H1 (cell line): ENCODE results near the gene PXK. TPM values are rescaled to one million over a fixed set of nuclear protein-coding genes. Genes with fewer than 3 reads are reported as not detected.

ENCODE experiments used
- CTCF ChIA-PET: fragments of 300-600 bp; sonication (Branson Sonifier 250); formaldehyde crosslinking; loops from one replicate; lab custom pipeline; 2021; ENCODE audit not compliant: partially characterized antibody; lab: Charles Lee
- POLR2A ChIA-PET: fragments of 300-600 bp; sonication (Branson Sonifier 250); formaldehyde crosslinking; loops from one replicate; lab custom pipeline; 2021; ENCODE audit warnings: inconsistent platforms; ENCODE audit not compliant: partially characterized antibody; lab: Charles Lee
- DNase-seq, 2 experiments: peaks; one replicate each; pipeline versions ENCODE4 v3.0.0 to v3.0.0-alpha.2; 2010 to 2022; ENCODE audit warnings: low spot score in 2 of 2, low read depth in 1 of 2, mixed read lengths in 1 of 2
- FAIRE-seq: peaks from 2 replicates; lab custom pipeline; 2011; peaks lifted over from hg19 to GRCh38; lab: Jason Lieb, UNC
- H2AFZ ChIP-seq: 2 replicates; pipeline ENCODE4 v1.8.1; 2012; ENCODE audit warnings: low read length, inconsistent platforms
- H2AK5ac ChIP-seq: 2 replicates; pipeline ENCODE4 v1.6.1; 2013; ENCODE audit warnings: low read depth, low read length
- H2BK120ac ChIP-seq: replicated peaks from 2 replicates; pipeline ENCODE3; 2013; ENCODE audit warnings: low read depth, low read length, inconsistent platforms
- H2BK12ac ChIP-seq: 2 replicates; pipeline ENCODE4 v1.6.1; 2013; ENCODE audit warnings: low read depth, low read length
- H2BK15ac ChIP-seq: 2 replicates; pipeline ENCODE4 v1.6.1; 2013; ENCODE audit warnings: low read length
- H2BK20ac ChIP-seq: 2 replicates; pipeline ENCODE4 v1.6.1; 2013; ENCODE audit warnings: low read length
- H2BK5ac ChIP-seq: 2 replicates; pipeline ENCODE4 v1.6.1; 2013; ENCODE audit warnings: low read depth, low read length
- H3K14ac ChIP-seq: 2 replicates; pipeline ENCODE4 v1.6.1; 2013; ENCODE audit warnings: inconsistent platforms; ENCODE audit not compliant: insufficient read length
- H3K18ac ChIP-seq: 2 replicates; pipeline ENCODE4 v1.6.1; 2013; ENCODE audit warnings: low read length; ENCODE audit errors: extremely low read depth
- H3K23ac ChIP-seq: 2 replicates; pipeline ENCODE4 v1.6.1; 2013; ENCODE audit warnings: inconsistent platforms; ENCODE audit not compliant: insufficient read length
- H3K23me2 ChIP-seq: 2 replicates; pipeline ENCODE4 v1.6.1; 2013; ENCODE audit warnings: low read depth, low read length
- H3K27ac ChIP-seq: 2 replicates; pipeline ENCODE4 v1.6.1; 2011; ENCODE audit warnings: low read depth, low read length, inconsistent platforms
- H3K27me3 ChIP-seq, 4 experiments: replicated peaks in 1 of 4; 1 replicate in 1 of 4; 2 replicates in 3 of 4; pipeline versions ENCODE4 v1.6.1 to v1.8.1; 2011 to 2013; ENCODE audit warnings: low read length in 3 of 4, mild to moderate bottlenecking in 3 of 4, inconsistent platforms in 2 of 4, mixed read lengths in 2 of 4, moderate library complexity in 1 of 4; ENCODE audit not compliant: control insufficient read depth in 3 of 4, insufficient read depth in 3 of 4; ENCODE audit errors: extremely low read depth in 1 of 4
- H3K36me3 ChIP-seq, 4 experiments: 2 replicates each; pipeline versions ENCODE4 v1.6.1 to v1.8.1; 2011 to 2013; ENCODE audit warnings: mild to moderate bottlenecking in 4 of 4, low read length in 3 of 4, moderate library complexity in 2 of 4, control low read depth in 1 of 4, inconsistent platforms in 1 of 4; ENCODE audit not compliant: insufficient read depth in 4 of 4, control insufficient read depth in 2 of 4
- H3K4ac ChIP-seq: replicated peaks from 2 replicates; pipeline ENCODE3; 2013; ENCODE audit warnings: low read length, low read depth, mixed read lengths, inconsistent platforms; ENCODE audit not compliant: insufficient read length
- H3K4me1 ChIP-seq, 4 experiments: replicated peaks in 1 of 4; 1 replicate in 1 of 4; 2 replicates in 3 of 4; pipeline versions ENCODE4 v1.6.1 to v1.8.1; 2011 to 2013; ENCODE audit warnings: low read length in 3 of 4, inconsistent platforms in 2 of 4, mixed read lengths in 1 of 4; ENCODE audit not compliant: insufficient read depth in 4 of 4, control insufficient read depth in 3 of 4
- H3K4me2 ChIP-seq, 2 experiments: 2 replicates each; pipeline versions ENCODE4 v1.6.1 to v1.8.1; 2011 to 2013; ENCODE audit warnings: low read depth in 2 of 2, low read length in 2 of 2, control low read depth in 1 of 2, inconsistent platforms in 1 of 2, mild to moderate bottlenecking in 1 of 2; ENCODE audit not compliant: insufficient read depth in 1 of 2
- H3K4me3 ChIP-seq, 4 experiments: fragments of 200-600, 300-600 bp in 1 of 4; sonication (generic), shearing (Covaris generic), sonication (Bioruptor Twin) in 1 of 4; 2 replicates each; pipeline versions ENCODE4 v1.5.1 to v1.8.1; 2011 to 2016; ENCODE audit warnings: low read length in 4 of 4, low read depth in 3 of 4, control low read depth in 2 of 4, inconsistent platforms in 2 of 4, mild to moderate bottlenecking in 2 of 4, mixed read lengths in 1 of 4, moderate library complexity in 1 of 4; ENCODE audit not compliant: insufficient read depth in 2 of 4; ENCODE audit errors: extremely low read depth in 1 of 4
- H3K56ac ChIP-seq: replicated peaks from 2 replicates; pipeline ENCODE3; 2013; ENCODE audit warnings: low read depth, mild to moderate bottlenecking, mixed read lengths, low read length, inconsistent platforms; ENCODE audit not compliant: insufficient read length
- H3K79me1 ChIP-seq: 2 replicates; pipeline ENCODE4 v1.6.1; 2013; ENCODE audit warnings: low read depth, low read length, control low read depth
- H3K79me2 ChIP-seq, 2 experiments: 2 replicates each; pipeline versions ENCODE4 v1.6.1 to v1.8.1; 2012 to 2013; ENCODE audit warnings: low read length in 2 of 2, mild to moderate bottlenecking in 2 of 2, inconsistent platforms in 1 of 2; ENCODE audit not compliant: insufficient read depth in 2 of 2, control insufficient read depth in 1 of 2
- H3K9ac ChIP-seq, 4 experiments: replicated peaks in 1 of 4; 1 replicate in 1 of 4; 2 replicates in 3 of 4; pipeline versions ENCODE4 v1.6.1 to v1.8.1; 2011 to 2013; ENCODE audit warnings: low read depth in 3 of 4, low read length in 3 of 4, control low read depth in 2 of 4, mild to moderate bottlenecking in 2 of 4, moderate library complexity in 2 of 4, inconsistent platforms in 1 of 4; ENCODE audit errors: extremely low read depth in 1 of 4
- H3K9me3 ChIP-seq, 2 experiments: 2 replicates each; pipeline versions ENCODE4 v1.6.1 to v1.8.1; 2012 to 2013; ENCODE audit warnings: mild to moderate bottlenecking in 2 of 2, moderate library complexity in 2 of 2, control low read depth in 1 of 2, inconsistent platforms in 1 of 2, low read depth in 1 of 2, low read length in 1 of 2, mixed read lengths in 1 of 2; ENCODE audit not compliant: insufficient read depth in 2 of 2
- H4K20me1 ChIP-seq, 2 experiments: replicated peaks in 1 of 2; 2 replicates each; pipeline versions ENCODE3 to v1.8.1; 2011 to 2013; ENCODE audit warnings: inconsistent platforms in 2 of 2, low read length in 2 of 2, mild to moderate bottlenecking in 1 of 2; ENCODE audit not compliant: insufficient read depth in 2 of 2, control insufficient read depth in 1 of 2
- H4K5ac ChIP-seq: 2 replicates; pipeline ENCODE4 v1.6.1; 2013; ENCODE audit warnings: low read length, low read depth, mixed read lengths, inconsistent platforms; ENCODE audit not compliant: insufficient read length
- H4K8ac ChIP-seq: 2 replicates; pipeline ENCODE4 v1.8.0; 2013; ENCODE audit warnings: mild to moderate bottlenecking, moderate library complexity, low read length, inconsistent platforms; ENCODE audit not compliant: insufficient read depth; ENCODE audit errors: extremely low read depth
- H4K91ac ChIP-seq: replicated peaks from 2 replicates; pipeline ENCODE3; 2013; ENCODE audit warnings: low read length, mixed read lengths, inconsistent platforms; ENCODE audit not compliant: insufficient read length
- BRCA1 ChIP-seq: IDR thresholded peaks from 2 replicates; pipeline ENCODE4 v1.6.1; 2012; ENCODE audit warnings: low read depth, low read length, improper control_type of control experiment
- CEBPB ChIP-seq: IDR thresholded peaks from 2 replicates; pipeline ENCODE4 v1.6.1; 2012; ENCODE audit warnings: low read depth, low read length
- CHD2 ChIP-seq: IDR thresholded peaks from 2 replicates; pipeline ENCODE4 v1.6.1; 2012; ENCODE audit warnings: low read length, improper control_type of control experiment
- GABPA ChIP-seq: IDR thresholded peaks from 2 replicates; pipeline ENCODE4 v1.6.1; 2011; ENCODE audit warnings: mild to moderate bottlenecking, low read length, moderate library complexity, borderline replicate concordance; ENCODE audit not compliant: insufficient read depth
- MAFK ChIP-seq: IDR thresholded peaks from 2 replicates; pipeline ENCODE4 v1.6.1; 2012; ENCODE audit warnings: low read depth, mild to moderate bottlenecking, improper control_type of control experiment, low read length
- RAD21 ChIP-seq, 2 experiments: IDR thresholded peaks in 1 of 2; conservative IDR thresholded peaks in 1 of 2; 2 replicates each; pipeline ENCODE4 v1.6.1; 2011; ENCODE audit warnings: low read depth in 2 of 2, low read length in 2 of 2, improper control_type of control experiment in 1 of 2, inconsistent platforms in 1 of 2, mild to moderate bottlenecking in 1 of 2, moderate library complexity in 1 of 2
- WGBS, 2 experiments: shearing (Covaris generic) in 1 of 2; methylation state at CpG; one replicate each; pipeline versions ENCODE4 v1.1.6 to v1.1.7; 2013 to 2015; ENCODE audit warnings: low lambda C conversion rate in 2 of 2, mixed read lengths in 2 of 2, inconsistent platforms in 1 of 2, low coverage in 1 of 2, missing lambda C conversion rate in 1 of 2; ENCODE audit not compliant: insufficient replicate concordance in 2 of 2, insufficient coverage in 1 of 2, insufficient read length in 1 of 2; ENCODE audit errors: extremely low coverage in 1 of 2, missing lambda C conversion rate in 1 of 2; 5-methylcytosine and 5-hydroxymethylcytosine counted together
- polyA plus RNA-seq, 7 experiments: library from polyadenylated mRNA; depleted of rRNA in 3 of 7; stranded (reverse) in 5 of 7; unstranded in 2 of 7; fragments of >200 nt in 5 of 7; fragments of 200-250 nt in 2 of 7; gene quantifications; 1 replicate in 5 of 7; 2 replicates in 1 of 7; 4 replicates in 1 of 7; pipeline versions ENCODE4 v1.2.1 to v1.2.3, GENCODE V29; 2011 to 2013; ENCODE audit warnings: missing spikeins in 2 of 7, mixed read lengths in 2 of 7
- total RNA-seq: library from RNA; stranded (reverse); fragmentation: NEBNext Ultra II Directional; extraction: Animal tissue kit (Norgen Biotek cat#: 25700); gene quantifications from 2 replicates; pipeline ENCODE4 v1.2.1, GENCODE V29; 2021
- TF ChIP-seq, protein P1 (sequence below), 3 experiments: IDR thresholded peaks; 1 replicate in 2 of 3; 2 replicates in 1 of 3; pipeline versions ENCODE4 v1.5.1 to v1.6.1; 2011; ENCODE audit warnings: low read length in 3 of 3, mild to moderate bottlenecking in 3 of 3, inconsistent platforms in 2 of 3, low read depth in 1 of 3, moderate library complexity in 1 of 3; ENCODE audit not compliant: insufficient read depth in 1 of 3; ENCODE audit errors: control extremely low read depth in 1 of 3

Gene PXK
- total and polyA plus RNA-seq, 2 of the 8 experiments (the other 6 are each of a cell fraction or from before 2014, with no cell fraction given), result 3.5 to 7.1 TPM

DNA sequence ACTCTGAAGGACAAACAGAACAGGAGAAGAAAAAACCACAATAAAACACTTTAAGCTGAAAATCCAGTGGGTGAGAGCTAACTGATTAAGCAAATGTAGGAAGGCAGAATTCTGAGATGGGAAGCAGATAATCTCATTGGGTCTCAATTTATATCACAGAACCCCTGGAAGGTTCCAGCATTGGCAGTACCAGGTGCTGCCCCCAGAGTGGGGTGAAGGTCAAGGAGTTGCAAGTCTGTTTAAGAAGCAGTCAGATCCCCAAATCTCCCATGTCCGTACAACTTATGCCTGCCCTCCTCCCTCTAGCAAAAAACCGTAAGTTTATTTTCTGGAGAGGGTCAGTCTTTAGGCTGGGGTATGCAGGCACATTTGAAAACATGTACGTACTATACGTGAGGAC, 45.1 kb downstream of the PXK start:
- no peak overlapping the region for H4K91ac ChIP-seq
- H3K4me3 ChIP-seq, result no peak overlapping the region
- H3K56ac ChIP-seq, result no peak overlapping the region
- no peak overlapping the region for H4K8ac ChIP-seq
- DNase-seq, result no peak
- H3K9ac ChIP-seq, result no peak overlapping the region
- H3K4ac ChIP-seq, result no peak overlapping the region
- no peak overlapping the region for H2BK120ac ChIP-seq
- H2BK12ac ChIP-seq, result no peak overlapping the region
- no peak overlapping the region for H3K27ac ChIP-seq
- WGBS, 2 experiments, result 75% methylated on average over 4 of the region's 4 CpGs; no CpG with 5 or more reads in 1 of the 2 experiments
- no peaks in the 10 kb centered on the region for H3K23me2 ChIP-seq
- H3K36me3 ChIP-seq, result no peaks in the 10 kb centered on the region
- no peaks in the 10 kb centered on the region for H3K79me1 ChIP-seq
- no peak overlapping the region for H3K23ac ChIP-seq
- H2BK20ac ChIP-seq, result no peak overlapping the region
- no peak for FAIRE-seq
- H3K9me3 ChIP-seq, result no peaks in the 10 kb centered on the region
- TF ChIP-seq CEBPB (no peak), BRCA1 (no peak), RAD21 (IDR thresholded peaks at IDR 0.05 in 1 of 2, conservative IDR thresholded peaks at IDR 0.05 in 1 of 2; ENCODE audit: low read depth in 2 of 2, low read length in 2 of 2) (peak; percentile 26 to 53; a peak in 3 of 4 replicates), CHD2 (no peak), GABPA (no peak), MAFK (no peak)
- TF ChIP-seq, protein P1, sequence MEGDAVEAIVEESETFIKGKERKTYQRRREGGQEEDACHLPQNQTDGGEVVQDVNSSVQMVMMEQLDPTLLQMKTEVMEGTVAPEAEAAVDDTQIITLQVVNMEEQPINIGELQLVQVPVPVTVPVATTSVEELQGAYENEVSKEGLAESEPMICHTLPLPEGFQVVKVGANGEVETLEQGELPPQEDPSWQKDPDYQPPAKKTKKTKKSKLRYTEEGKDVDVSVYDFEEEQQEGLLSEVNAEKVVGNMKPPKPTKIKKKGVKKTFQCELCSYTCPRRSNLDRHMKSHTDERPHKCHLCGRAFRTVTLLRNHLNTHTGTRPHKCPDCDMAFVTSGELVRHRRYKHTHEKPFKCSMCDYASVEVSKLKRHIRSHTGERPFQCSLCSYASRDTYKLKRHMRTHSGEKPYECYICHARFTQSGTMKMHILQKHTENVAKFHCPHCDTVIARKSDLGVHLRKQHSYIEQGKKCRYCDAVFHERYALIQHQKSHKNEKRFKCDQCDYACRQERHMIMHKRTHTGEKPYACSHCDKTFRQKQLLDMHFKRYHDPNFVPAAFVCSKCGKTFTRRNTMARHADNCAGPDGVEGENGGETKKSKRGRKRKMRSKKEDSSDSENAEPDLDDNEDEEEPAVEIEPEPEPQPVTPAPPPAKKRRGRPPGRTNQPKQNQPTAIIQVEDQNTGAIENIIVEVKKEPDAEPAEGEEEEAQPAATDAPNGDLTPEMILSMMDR (IDR thresholded peaks at IDR 0.05; ENCODE audit: control extremely low read depth in 1 of 3, insufficient read depth in 1 of 3, low read depth in 1 of 3, low read length in 3 of 3), result peak in 1 of 3 experiments; percentile 24; a peak in 1 of 4 replicates
- no peak overlapping the region for H2AFZ ChIP-seq
- H4K20me1 ChIP-seq, result no peaks in the 10 kb centered on the region
- POLR2A ChIA-PET, result interaction anchor here (0.6 kb wide), 1 partner anchor 225 kb away, joined by 3 read pairs; no protein-coding TSS in a partner anchor
- no peaks in the 10 kb centered on the region for H3K4me1 ChIP-seq
- H2BK15ac ChIP-seq, result no peak overlapping the region
- no peak overlapping the region for H3K14ac ChIP-seq
- no peak overlapping the region for H3K4me2 ChIP-seq
- no peak overlapping the region for H3K18ac ChIP-seq
- no peak overlapping the region for H2AK5ac ChIP-seq
- H4K5ac ChIP-seq, result no peak overlapping the region
- H2BK5ac ChIP-seq, result no peak overlapping the region
- CTCF ChIA-PET, result interaction anchor here (1.3 to 5.4 kb wide), 6 partner anchors 24 to 72 kb away, joined by 3 to 20 read pairs (median 4); partner anchors contain the start of genes HTD2 and RPP14
- H3K79me2 ChIP-seq, result no peaks in the 10 kb centered on the region
- H3K27me3 ChIP-seq, result no peaks in the 10 kb centered on the region
